NCI-H1436 treated with DMSO at 0.1 percent for 48 hours (cell line): ENCODE measurements around the gene ERCC6L2.

Experiments
- DNase-seq: peaks from one replicate; lab custom pipeline; 2025; lab: John Stamatoyannopoulos, UW

Gene ERCC6L2

DNA sequence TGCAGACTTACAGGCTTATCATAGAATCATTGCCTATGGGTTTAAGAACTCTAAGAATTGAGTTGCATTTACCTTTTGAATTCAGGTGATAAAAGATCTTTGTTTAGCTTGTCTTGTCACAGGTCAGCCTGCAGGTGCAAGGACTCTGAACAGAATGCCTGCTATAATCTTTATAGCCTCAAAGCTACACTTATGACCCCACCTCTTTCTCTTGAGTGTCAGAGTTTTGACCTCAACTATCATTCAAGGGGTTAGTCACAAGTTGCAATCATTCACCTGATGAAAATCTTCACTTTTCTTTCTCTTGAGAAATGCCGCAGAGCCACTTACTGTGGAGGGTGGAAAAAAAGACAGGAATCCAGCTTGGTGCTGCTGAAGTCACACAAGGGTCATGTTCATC lies 49.5 kb downstream of the ERCC6L2 start:
- DNase-seq: no peak

DNA sequence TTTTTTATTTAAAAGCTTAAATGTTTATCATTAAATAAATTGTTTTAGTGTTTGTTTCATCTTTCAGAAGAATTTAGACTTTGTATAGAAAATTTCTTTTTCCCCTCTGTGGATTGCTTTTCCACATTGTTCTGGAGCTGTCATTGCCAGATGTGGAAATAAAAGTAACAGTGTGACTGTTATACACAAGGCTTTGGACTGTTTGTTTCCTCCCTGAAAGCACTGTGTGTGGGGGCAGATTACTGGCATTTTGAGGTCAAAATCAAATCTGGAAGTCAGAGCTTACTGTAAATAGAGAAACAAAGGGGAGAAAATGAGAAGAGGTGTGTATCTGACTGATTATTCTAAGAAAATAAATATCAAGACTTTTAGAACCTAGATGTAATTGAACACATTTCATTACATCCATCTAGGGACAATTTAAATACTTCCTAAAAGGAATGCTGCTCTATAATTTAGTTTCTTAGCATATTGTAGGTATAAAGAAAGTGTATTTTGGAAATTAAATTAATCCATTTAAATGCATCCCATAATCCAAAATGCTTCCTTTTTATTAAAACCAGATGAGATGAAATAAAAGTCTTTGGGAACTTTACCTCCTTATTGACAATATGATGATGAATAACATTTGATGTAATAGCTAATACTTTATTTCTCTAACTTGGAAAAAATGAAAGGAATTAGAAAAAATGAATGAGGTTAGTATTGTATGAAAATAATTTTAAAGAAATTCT lies 51.9 kb downstream of the ERCC6L2 start:
- DNase-seq: no peak

DNA sequence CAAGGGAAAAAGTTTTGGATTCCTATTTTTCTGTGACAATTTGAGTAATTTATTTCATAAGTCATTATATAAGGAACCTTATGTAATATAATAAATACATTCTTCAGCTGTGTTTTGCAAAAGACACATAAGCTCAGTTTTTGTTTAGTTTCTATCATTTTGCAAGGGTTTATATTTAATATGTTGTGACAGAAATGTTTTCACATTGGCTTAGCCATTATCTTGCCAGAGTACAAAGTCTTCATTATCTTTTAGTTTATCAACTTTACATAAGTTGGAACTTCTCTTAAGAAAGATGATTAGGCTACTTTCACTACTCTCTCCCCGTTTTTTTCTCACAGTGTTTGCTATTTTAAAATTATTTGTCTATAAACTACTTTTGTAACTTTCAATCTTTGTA lies 54.8 kb downstream of the ERCC6L2 start:
- DNase-seq: no peak

GRCh38 chr9:95935861-95936578 lies 60.5 kb downstream of the ERCC6L2 start:
- DNase-seq: no peak

DNA sequence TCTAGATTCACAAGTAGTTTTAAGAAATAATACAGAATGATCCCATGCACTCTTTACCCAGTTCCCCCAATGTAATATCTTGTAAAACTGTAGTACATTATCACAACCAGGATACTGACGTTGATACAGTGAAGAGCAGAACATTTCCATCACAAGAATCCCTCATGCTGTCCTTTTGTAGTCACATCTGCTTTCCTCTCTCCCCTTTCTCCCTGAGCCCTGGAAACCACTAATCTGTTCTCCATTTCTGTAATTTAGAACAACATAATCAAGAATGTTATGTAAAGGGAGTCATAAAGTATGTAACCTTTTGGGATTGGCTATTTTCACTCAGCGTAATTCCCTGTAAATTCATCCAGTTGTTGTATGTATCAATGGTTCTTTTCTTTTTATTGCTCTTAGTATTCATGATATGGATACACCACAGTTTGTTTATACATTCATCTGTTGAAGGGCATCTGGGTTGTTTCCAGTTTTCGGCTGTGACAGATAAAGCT lies 61.1 kb downstream of the ERCC6L2 start:
- no peak for DNase-seq

DNA sequence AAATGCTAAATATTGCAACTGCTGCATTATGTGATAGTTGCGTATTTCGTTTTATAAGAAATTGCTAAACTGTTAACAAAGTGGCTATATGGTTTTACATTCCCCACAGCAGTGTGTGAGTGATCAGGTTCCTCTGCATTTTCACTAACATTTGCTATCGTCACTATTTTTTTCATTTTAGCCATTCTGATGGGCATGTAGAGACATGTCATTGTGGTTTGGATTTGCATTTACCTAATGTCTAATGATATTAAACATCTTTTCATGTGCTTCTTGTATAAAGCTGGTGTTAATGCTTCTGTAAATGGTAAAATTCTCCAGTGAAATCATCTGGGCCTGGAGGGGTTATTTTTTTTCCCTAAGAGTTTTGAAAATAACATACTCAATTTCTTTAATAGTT lies 61.6 kb downstream of the ERCC6L2 start:
- DNase-seq: no peak

GRCh38 chr9:95938724-95939123 lies 63.2 kb downstream of the ERCC6L2 start:
- no peak for DNase-seq

- no peak for DNase-seq
These were observed 64.0 kb downstream of the ERCC6L2 start for GRCh38 chr9:95939472-95939871.

GRCh38 chr9:95940265-95940664 lies 64.8 kb downstream of the ERCC6L2 start:
- DNase-seq: no peak

GRCh38 chr9:95942016-95942415 lies 66.5 kb downstream of the ERCC6L2 start:
- no peak for DNase-seq

GRCh38 chr9:95947118-95947517 lies 71.6 kb downstream of the ERCC6L2 start:
- no peak for DNase-seq

GRCh38 chr9:95952471-95952870 lies 77.0 kb downstream of the ERCC6L2 start:
- no peak for DNase-seq

- no peak for DNase-seq
These were observed 78.5 kb downstream of the ERCC6L2 start for GRCh38 chr9:95953986-95954385.

DNA sequence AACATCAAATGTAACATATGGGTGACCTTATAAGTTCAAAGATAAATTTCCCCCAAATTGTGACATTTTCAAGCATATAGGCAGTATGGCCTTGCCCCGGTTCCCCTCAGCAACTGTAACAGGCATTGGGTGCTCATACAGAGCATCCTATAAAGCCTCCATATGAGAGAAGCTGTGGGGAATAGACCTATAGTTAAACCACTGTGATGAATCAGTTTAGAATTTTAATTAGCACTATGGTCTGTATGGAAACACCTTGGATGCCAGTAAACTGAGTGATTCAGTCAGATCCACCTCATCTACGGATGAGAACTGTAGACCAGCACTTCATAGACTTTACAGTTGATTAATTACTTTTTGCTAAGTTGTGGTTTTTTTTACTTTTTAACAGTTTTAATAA lies 79.4 kb downstream of the ERCC6L2 start:
- DNase-seq: no peak

DNA sequence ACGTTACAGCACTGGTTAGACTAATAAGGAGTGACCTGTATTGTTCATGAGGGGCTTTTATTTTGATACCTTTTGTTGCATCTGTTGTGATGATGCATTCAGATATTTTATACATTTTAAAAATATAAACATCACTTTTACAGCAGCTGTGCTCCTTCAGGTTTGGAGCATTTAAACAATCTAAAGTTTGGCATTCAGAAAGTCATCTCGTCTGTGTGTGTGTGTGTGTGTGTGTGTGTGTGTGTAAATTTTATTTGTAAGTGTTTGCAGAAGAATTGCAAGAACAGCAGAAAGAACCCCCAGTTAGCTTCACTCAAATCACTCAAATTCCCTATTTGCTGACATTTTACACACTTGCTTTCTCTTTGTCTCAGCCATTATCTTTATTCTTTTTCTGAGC lies 87.4 kb downstream of the ERCC6L2 start:
- no peak for DNase-seq

DNA sequence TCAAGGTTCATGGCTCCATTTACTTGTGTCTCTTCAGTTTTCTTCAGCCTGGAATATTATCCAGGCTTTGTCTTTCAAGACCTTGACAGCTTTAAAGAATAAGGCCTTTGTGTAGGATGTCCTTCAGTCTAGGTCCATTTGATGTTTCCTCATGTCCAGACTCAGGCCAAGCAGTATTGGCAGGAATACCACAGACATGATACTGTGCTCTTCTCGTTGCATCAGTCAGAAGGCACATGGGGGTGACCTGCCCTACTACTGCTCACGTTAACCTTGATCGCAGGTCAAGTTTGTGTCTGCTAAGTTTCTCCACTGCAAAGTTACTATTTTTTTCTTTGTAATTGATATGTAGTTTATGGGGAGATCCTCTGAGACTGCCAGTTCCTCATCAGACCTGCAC lies 88.2 kb downstream of the ERCC6L2 start:
- no peak for DNase-seq

- DNase-seq: no peak
These were observed 90.8 kb downstream of the ERCC6L2 start for GRCh38 chr9:95966306-95966705.

DNA sequence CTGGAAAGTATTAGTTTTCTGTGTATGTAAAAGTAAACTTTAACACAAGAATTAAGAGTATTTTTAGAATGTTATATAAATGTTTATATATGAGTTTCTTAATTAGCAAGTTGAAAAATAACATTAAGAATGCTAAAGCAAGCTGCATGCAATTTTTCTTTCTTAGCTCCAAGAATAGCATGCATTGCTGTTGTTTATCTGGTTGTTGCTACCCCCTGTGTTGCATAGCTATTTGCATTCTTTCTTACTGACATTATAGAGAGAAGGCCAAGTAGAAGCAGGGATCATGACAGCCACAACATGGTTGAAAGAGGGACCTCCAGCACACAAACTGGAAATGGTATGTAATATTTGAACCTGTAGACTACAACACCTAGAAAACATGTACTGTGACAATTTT lies 94.8 kb downstream of the ERCC6L2 start:
- DNase-seq: no peak

- no peak for DNase-seq
These were observed 96.3 kb downstream of the ERCC6L2 start for GRCh38 chr9:95971815-95972214.

GRCh38 chr9:95974389-95974788 lies 98.9 kb downstream of the ERCC6L2 start:
- DNase-seq: no peak

GRCh38 chr9:95977371-95977770 lies 101.9 kb downstream of the ERCC6L2 start:
- DNase-seq: no peak

- DNase-seq: no peak
These were observed 102.6 kb downstream of the ERCC6L2 start for GRCh38 chr9:95978106-95978505.

DNA sequence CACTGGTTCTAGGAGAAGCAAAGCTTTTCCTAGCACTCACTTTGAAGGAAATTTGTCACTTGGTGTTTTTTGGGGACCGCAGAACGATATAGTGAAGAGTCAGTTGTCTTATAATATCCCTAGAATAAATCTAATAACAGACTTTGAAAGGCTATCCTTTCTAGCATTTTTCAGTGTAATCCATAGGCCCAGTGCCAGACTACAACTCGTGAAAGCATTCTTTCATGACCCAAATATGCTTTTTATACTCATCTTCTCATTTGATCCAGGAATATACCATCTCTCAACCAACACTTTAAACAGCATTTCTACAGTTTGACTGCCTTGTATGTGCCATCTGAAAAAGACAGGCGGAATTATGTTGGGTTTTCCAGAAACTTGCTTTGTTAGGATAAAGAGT lies 104.0 kb downstream of the ERCC6L2 start:
- no peak for DNase-seq
